B cell (primary cell): ENCODE data around the gene MYO16. TPM values are rescaled to one million over a fixed set of nuclear protein-coding genes. Genes with fewer than 3 reads are reported as not detected.

Source experiments
- ATAC-seq: fragments of 200-7000 bp; cut with Tn5 transposase; one replicate; pipeline ENCODE4 v1.10.0; 2021; ENCODE audit warnings: low read depth, mild to moderate bottlenecking, moderate number of reproducible peaks, moderate library complexity
- CTCF ChIA-PET: fragments of 350-600 bp; sonication (Branson Sonifier 250); formaldehyde crosslinking; loops from one replicate; lab custom pipeline; 2021; ENCODE audit warnings: antibody characterized with exemption, inconsistent platforms; lab: Charles Lee
- POLR2A ChIA-PET: fragments of 350-600 bp; sonication (Branson Sonifier 250); formaldehyde crosslinking; loops from one replicate; lab custom pipeline; 2021; ENCODE audit warnings: antibody characterized with exemption; lab: Charles Lee
- DNase-seq: peaks from one replicate; pipeline ENCODE4 v3.0.0; 2013
- H2AFZ ChIP-seq: 2 replicates; pipeline ENCODE4 v1.6.1; 2012; ENCODE audit warnings: mild to moderate bottlenecking, low read depth, low read length; ENCODE audit not compliant: insufficient read depth, poor library complexity, severe bottlenecking
- H3K27ac ChIP-seq, 2 donors: 1 replicate in 1 of 2; 2 replicates in 1 of 2; pipeline ENCODE4 v1.5.1; 2012 to 2013; ENCODE audit warnings: low read length in 2 of 2, mild to moderate bottlenecking in 2 of 2, moderate library complexity in 1 of 2
- H3K27me3 ChIP-seq, 4 experiments: fragments of 200-600 bp in 1 of 4; sonication (generic) in 1 of 4; replicated peaks in 1 of 4; 1 replicate in 2 of 4; 2 replicates in 2 of 4; pipeline versions ENCODE4 v1.6.1 to v1.7.0; 2013 to 2016; ENCODE audit warnings: low read length in 3 of 4, mild to moderate bottlenecking in 2 of 4, mixed read lengths in 1 of 4, moderate library complexity in 1 of 4; ENCODE audit not compliant: insufficient read depth in 4 of 4, control insufficient read depth in 3 of 4; ENCODE audit errors: control extremely low read depth in 1 of 4
- H3K36me3 ChIP-seq, 2 experiments: replicated peaks in 1 of 2; 1 replicate in 1 of 2; 2 replicates in 1 of 2; pipeline versions ENCODE4 v1.6.1 to v1.7.1; 2013; ENCODE audit warnings: low read length in 1 of 2; ENCODE audit not compliant: insufficient read depth in 2 of 2, control insufficient read depth in 1 of 2; ENCODE audit errors: control extremely low read depth in 1 of 2, extremely low read depth in 1 of 2
- H3K4me1 ChIP-seq, 2 donors: fragments of 200-600 bp in 1 of 2; sonication (generic) in 1 of 2; 1 replicate in 1 of 2; 2 replicates in 1 of 2; pipeline versions ENCODE4 v1.5.1 to v1.6.1; 2013 to 2017; ENCODE audit warnings: low read length in 2 of 2; ENCODE audit not compliant: control insufficient read depth in 2 of 2, insufficient read depth in 2 of 2
- H3K4me2 ChIP-seq: replicated peaks from 2 replicates; pipeline ENCODE3; 2012; ENCODE audit warnings: mild to moderate bottlenecking, low read depth, low read length; ENCODE audit not compliant: poor library complexity, severe bottlenecking
- H3K4me3 ChIP-seq, 5 experiments: fragments of 200-600 bp in 1 of 5; sonication (generic) in 1 of 5; 1 replicate in 3 of 5; 2 replicates in 2 of 5; pipeline versions ENCODE4 v1.5.1 to v1.7.0; 2011 to 2016; ENCODE audit warnings: low read length in 4 of 5, mild to moderate bottlenecking in 4 of 5, low read depth in 2 of 5, control low read depth in 1 of 5, moderate library complexity in 1 of 5; ENCODE audit not compliant: insufficient read depth in 1 of 5; ENCODE audit errors: control extremely low read depth in 1 of 5, extremely low read depth in 1 of 5
- H3K79me2 ChIP-seq: fragments of 200-600 bp; sonication (generic); one replicate; pipeline ENCODE4 v1.6.0; 2016; ENCODE audit warnings: low read length; ENCODE audit not compliant: control insufficient read depth, insufficient read depth
- H3K9ac ChIP-seq: fragments of 200-600 bp; sonication (generic); 2 replicates; pipeline ENCODE4 v1.6.1; 2017; ENCODE audit warnings: mild to moderate bottlenecking, low read length, moderate library complexity
- H3K9me3 ChIP-seq, 3 donors: one replicate each; pipeline versions ENCODE4 v1.6.1 to v1.7.1; 2013; ENCODE audit warnings: low read length in 2 of 3; ENCODE audit not compliant: control insufficient read depth in 2 of 3, insufficient read depth in 1 of 3; ENCODE audit errors: control extremely low read depth in 1 of 3
- H4K20me1 ChIP-seq: 2 replicates; pipeline ENCODE4 v1.6.0; 2012; ENCODE audit warnings: mild to moderate bottlenecking, low read length; ENCODE audit not compliant: insufficient read depth, control insufficient read depth, poor library complexity, severe bottlenecking
- H3K27ac Mint-ChIP-seq: one replicate; pipeline ENCODE4 v1.8.0; 2021; ENCODE audit warnings: mixed read lengths
- H3K27me3 Mint-ChIP-seq: one replicate; pipeline ENCODE4 v1.8.0; 2021; ENCODE audit warnings: mixed read lengths
- H3K4me1 Mint-ChIP-seq: one replicate; pipeline ENCODE4 v1.8.0; 2021; ENCODE audit warnings: mixed read lengths
- H3K4me3 Mint-ChIP-seq: one replicate; pipeline ENCODE4 v1.8.0; 2021; ENCODE audit warnings: mixed read lengths
- H3K9me3 Mint-ChIP-seq: one replicate; pipeline ENCODE4 v1.8.0; 2022; ENCODE audit warnings: mixed read lengths; ENCODE audit not compliant: insufficient read depth
- CTCF ChIP-seq: fragments of 200-600 bp; IDR thresholded peaks from one replicate; pipeline ENCODE4 v1.8.0; 2022; ENCODE audit warnings: antibody characterized with exemption, mild to moderate bottlenecking
- EZH2 ChIP-seq: IDR thresholded peaks from 2 replicates; pipeline ENCODE4 v1.6.1; 2012; ENCODE audit warnings: borderline replicate concordance, low read depth, mild to moderate bottlenecking, moderate library complexity, low read length; ENCODE audit not compliant: insufficient read depth, poor library complexity, severe bottlenecking
- WGBS: methylation state at CpG from one replicate; pipeline ENCODE4 v1.1.5; 2013; ENCODE audit warnings: missing lambda C conversion rate; ENCODE audit not compliant: insufficient coverage; 5-methylcytosine and 5-hydroxymethylcytosine counted together
- intact Hi-C: fragments of 100-400 bp; cut with micrococcal nuclease; formaldehyde crosslinking; loops from one replicate; pipeline ENCODE4 v1.10.0; 2022
- polyA plus RNA-seq: library from polyadenylated mRNA; depleted of rRNA; stranded (reverse); fragments of >200 nt; gene quantifications from 2 replicates; pipeline ENCODE4 v1.2.3, GENCODE V29; 2012
- total RNA-seq, 2 donors: library from RNA; stranded (reverse); fragments of 120-200 nt in 1 of 2; gene quantifications; 1 replicate in 1 of 2; 2 replicates in 1 of 2; pipeline versions ENCODE4 v1.2.3 to v1.2.4, GENCODE V29; 2013 to 2022

MYO16 gene
- total and polyA plus RNA-seq, 2 donors (not counting 1 experiment from before 2014, with no cell fraction given) = not detected

GRCh38 chr13:109146912-109147647 is 517.7 kb downstream of the MYO16 start:
- H3K9me3 Mint-ChIP-seq = no peaks in the 10 kb centered on the region
- TF ChIP-seq CTCF (no peak), EZH2 (no peak)
- H3K27ac Mint-ChIP-seq = no peak overlapping the region
- peaks cover 0 to 16% (median 6%) of the 10 kb centered on the region in 4 experiments for H3K27me3 ChIP-seq
- intact Hi-C loops = no loop called here
- no peak overlapping the region for H3K4me3 Mint-ChIP-seq
- DNase-seq (no peak), ATAC-seq (no peak)
- POLR2A ChIA-PET = no interaction called here
- no peak overlapping the region for H3K4me2 ChIP-seq
- no peak overlapping the region for H3K9ac ChIP-seq
- peaks cover 37% of the 10 kb centered on the region for H3K27me3 Mint-ChIP-seq
- 95% methylated on average over 9 of the region's 11 CpGs for WGBS
- H3K27ac ChIP-seq = no peak overlapping the region
- no peaks in the 10 kb centered on the region for H3K9me3 ChIP-seq
- no peaks in the 10 kb centered on the region for H3K36me3 ChIP-seq
- H3K4me1 Mint-ChIP-seq = no peaks in the 10 kb centered on the region
- H4K20me1 ChIP-seq = no peaks in the 10 kb centered on the region
- H3K79me2 ChIP-seq = no peaks in the 10 kb centered on the region
- H3K4me3 ChIP-seq = no peak overlapping the region
- no peak overlapping the region for H2AFZ ChIP-seq
- H3K4me1 ChIP-seq = no peaks in the 10 kb centered on the region
- CTCF ChIA-PET = interaction anchor here (0.8 to 2.4 kb wide), 2 partner anchors 219 to 643 kb away, joined by 3 to 13 read pairs; no protein-coding TSS in a partner anchor

- Histone ChIP-seq H3K9ac (no peak overlapping the region), H2AFZ (no peak overlapping the region), H4K20me1 (no peaks in the 10 kb centered on the region), H3K9me3 (no peaks in the 10 kb centered on the region), H3K27me3 (peaks cover 0 to 11% (median 2%) of the 10 kb centered on the region in 4 experiments), H3K4me3 (no peak overlapping the region), H3K4me1 (no peaks in the 10 kb centered on the region), H3K4me2 (no peak overlapping the region), H3K27ac (no peak overlapping the region), H3K79me2 (no peaks in the 10 kb centered on the region), H3K36me3 (no peaks in the 10 kb centered on the region)
- H3K4me3 Mint-ChIP-seq = no peak overlapping the region
- no peaks in the 10 kb centered on the region for H3K9me3 Mint-ChIP-seq
- no peaks in the 10 kb centered on the region for H3K4me1 Mint-ChIP-seq
- 100% methylated on average over 2 of the region's 3 CpGs for WGBS
- intact Hi-C loops = no loop called here
- no peak for ATAC-seq
- no peak overlapping the region for H3K27ac Mint-ChIP-seq
- ChIA-PET POLR2A (no interaction called here), CTCF (interaction anchor here (0.8 to 1.6 kb wide), 2 partner anchors 218 to 641 kb away, joined by 3 read pairs; no protein-coding TSS in a partner anchor)
- no peak for DNase-seq
- H3K27me3 Mint-ChIP-seq = peaks cover 29% of the 10 kb centered on the region
- TF ChIP-seq CTCF (no peak), EZH2 (no peak)
Observed at GRCh38 chr13:109148243-109148642, 518.8 kb downstream of the MYO16 start.
